Activated CD8-positive, alpha-beta memory T cell treated with anti-CD3 and anti-CD28 coated beads, Interleukin-2, amount 50 U/mL, for 24 hours (primary cell): ENCODE results near the gene SCYL2.
"Not testable (repeated sequence)": the region's sequence is repeated elsewhere in the genome, so short reads cannot be mapped to it uniquely, and the experiment has no call there.

Source experiments
- DNase-seq: peaks from one replicate; pipeline ENCODE4 v3.0.0-alpha.2; 2020; ENCODE audit errors: extremely low read depth

SCYL2 gene

GRCh38 chr12:100324498-100324897 is 57.5 kb downstream of the SCYL2 start:
- DNase-seq = no peak

- no peak for DNase-seq
Measured at GRCh38 chr12:100326208-100326607, 59.2 kb downstream of the SCYL2 start.

DNA sequence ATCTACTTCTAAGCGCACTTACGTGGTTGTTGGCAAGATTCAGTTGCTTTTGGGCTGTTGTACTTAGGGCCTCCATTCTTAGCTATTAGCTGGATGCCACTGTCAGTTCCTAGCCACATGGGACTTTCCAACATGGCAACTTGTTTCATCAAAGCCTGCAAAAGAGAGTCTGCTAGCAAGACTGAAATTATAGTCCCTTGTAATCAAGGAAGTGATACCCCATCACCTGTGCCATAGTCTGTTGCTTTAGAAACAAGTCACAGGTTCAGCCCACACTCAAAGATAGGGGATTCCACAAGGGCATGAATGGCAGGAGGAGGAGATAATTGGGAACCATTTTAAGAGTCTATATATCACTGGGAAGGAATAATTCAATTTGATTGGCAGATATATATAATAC is 62.8 kb downstream of the SCYL2 start:
- no peak for DNase-seq

GRCh38 chr12:100331871-100332270 is 64.9 kb downstream of the SCYL2 start:
- DNase-seq = no peak

GRCh38 chr12:100332852-100333251 is 65.9 kb downstream of the SCYL2 start:
- DNase-seq = no peak

- DNase-seq = no peak
Measured at GRCh38 chr12:100337299-100337698, 70.3 kb downstream of the SCYL2 start.

DNA sequence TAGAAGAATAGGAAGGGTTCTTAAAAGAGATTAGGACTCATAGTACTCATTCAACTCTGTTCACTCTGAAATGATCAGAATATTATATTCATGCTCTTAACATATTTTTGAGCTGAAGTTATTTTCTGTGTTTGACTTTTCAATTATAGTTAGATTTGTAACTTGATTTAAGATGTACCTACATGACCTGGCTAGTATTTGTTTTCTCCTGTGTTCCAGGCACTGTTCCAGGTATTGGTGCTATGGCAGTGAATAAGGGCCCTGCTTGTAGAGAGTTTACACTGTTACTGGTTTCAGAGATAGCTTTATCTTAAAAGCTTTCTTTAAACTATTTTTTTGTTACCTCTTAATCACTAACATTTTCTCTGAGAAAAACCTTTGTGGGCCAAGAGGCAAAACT is 70.8 kb downstream of the SCYL2 start:
- DNase-seq = no peak

- DNase-seq = no peak
Measured at GRCh38 chr12:100339071-100339470, 72.1 kb downstream of the SCYL2 start.

DNA sequence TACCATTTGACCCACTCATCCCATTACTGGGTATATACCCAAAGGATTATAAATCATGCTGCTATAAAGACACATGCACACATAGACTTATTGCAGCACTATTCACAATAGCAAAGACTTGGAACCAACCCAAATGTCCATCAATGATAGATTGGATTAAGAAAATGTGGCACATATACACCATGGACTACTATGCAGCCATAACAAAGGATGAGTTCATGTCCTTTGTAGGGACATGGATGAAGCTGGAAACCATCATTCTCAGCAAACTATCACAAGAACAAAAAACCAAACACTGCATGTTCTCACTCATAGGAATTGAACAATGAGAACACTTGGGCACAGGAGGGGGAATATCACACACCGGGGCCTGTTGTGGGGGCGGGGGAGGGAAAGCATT is 75.9 kb downstream of the SCYL2 start:
- DNase-seq = not testable (repeated sequence)

- DNase-seq = not testable (repeated sequence)
Measured at GRCh38 chr12:100344351-100344750, 77.4 kb downstream of the SCYL2 start.

DNA sequence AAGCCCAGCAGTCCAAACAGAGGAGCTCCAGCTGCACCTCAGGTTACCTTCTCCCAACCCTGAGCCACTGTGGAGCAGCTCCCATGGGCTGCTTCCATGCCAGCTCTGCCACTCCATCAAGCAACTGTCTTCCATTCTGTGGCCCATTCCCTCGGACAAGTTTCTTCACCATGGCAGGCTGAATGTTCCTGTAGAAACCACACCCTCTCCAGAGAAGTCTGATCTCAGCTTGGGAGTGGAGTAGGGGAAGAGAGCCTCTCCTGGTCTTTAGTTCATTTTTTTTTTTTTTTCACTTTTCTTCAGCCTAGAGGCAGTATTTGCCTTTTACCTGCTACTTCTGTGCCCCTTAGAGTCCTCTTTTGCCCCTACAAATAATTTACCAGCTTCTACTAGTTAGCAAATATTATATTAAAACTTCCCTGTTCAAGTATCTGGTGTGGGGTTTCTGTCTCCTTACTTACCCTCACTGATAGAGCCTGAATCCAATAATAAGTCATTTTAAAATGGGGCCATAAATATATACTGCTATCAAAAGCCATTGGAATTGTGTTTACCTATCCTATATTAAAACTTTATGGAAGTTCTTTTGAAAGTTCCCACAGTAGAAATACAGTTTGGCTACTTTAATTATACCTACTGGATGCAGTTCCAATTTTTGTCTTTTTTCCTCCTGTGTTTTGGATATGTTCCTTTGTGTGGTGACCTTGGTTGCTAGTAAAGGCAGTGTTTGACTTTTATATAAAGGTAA is 78.2 kb downstream of the SCYL2 start:
- no peak for DNase-seq

GRCh38 chr12:100346660-100347059 is 79.7 kb downstream of the SCYL2 start:
- no peak for DNase-seq

DNA sequence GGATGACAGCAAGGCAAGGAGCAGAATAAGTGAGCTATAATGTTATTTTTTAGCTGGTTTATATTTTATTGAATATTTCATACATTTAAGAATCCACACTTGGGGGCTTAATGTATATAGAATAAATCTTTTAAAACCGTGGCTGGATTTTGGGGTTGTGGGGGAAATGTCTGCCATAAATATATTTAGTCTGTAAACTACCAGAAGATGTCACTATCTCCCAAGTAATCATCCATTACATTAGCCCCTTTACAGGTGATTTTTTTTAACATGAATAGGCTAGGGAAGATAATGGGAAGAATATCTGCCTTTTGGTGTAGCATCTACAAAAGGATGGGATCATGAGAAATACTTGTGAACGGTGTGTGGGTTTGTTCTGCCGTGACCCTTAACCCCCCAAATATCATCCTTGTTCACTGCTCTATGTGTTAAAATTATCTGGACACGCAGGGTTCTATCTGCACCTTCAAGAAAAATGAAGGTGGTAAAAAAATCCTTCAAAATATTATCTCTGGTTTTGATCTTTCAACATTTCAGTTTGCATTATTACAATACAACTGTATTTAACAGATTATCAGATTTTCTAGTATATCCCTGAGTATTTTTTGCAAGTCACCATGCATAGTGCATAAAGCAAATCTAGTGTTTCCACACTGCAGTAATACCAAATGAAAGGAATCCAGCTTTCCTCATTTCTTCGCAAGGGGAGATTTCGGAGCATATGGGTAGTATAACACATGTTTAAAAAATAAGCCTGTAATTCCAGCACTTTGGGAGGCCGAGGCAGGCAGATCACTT is 81.9 kb downstream of the SCYL2 start:
- DNase-seq = no peak

DNA sequence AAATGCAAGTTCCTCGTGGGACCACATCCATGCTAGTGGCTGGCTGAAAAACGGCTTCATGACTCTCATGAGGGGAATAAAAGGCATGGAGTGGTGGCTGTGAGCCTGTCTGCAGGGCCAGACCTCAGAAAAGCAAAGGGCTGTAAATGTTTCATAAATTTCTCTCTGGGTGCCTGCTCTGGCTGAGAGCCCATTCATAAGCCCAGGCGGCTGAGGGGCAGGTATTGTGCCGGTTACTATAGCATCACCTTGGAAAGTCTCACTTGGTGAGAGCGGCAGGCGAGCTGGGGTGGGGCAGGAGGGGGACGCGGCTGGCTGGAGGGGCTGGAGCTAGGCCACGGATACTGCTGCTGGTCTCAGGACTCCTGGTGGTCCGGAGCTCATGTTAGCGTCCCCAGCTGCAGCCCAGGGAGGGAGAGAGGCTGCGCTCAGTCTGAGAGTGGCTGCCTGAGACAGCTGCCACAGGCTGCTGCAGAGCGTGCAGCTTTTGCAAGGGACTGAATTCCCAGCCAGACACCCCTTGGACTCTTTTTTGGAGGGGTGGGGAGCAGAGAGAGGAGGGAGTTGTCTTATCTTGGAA is 89.8 kb downstream of the SCYL2 start, which contains the start of gene SLC17A8:
Gene SLC17A8 (plus strand): TSS at position 431 of the 580 bp plus-strand sequence. CDS start 318 bp downstream, outside the sequence.
- DNase-seq = no peak

DNA sequence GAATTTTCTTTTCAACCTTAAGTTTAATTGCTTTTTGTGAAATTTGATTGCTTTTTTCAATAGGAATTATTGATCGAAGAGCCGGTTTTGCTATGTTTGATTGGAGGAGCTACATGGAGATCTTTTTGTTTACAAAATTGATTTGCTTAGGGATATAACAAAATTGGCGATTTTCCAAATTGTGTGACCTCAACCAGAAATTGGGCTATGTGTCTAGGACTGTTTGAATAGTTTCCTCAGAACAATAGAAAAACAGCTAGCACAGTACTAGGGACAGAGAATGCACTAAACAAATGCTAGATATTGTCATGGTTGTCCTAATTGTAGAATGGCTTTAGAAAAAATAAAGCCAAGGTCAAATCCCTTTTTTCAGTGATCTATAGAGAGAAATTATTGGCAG is 92.3 kb downstream of the SCYL2 start:
- no peak for DNase-seq

DNA sequence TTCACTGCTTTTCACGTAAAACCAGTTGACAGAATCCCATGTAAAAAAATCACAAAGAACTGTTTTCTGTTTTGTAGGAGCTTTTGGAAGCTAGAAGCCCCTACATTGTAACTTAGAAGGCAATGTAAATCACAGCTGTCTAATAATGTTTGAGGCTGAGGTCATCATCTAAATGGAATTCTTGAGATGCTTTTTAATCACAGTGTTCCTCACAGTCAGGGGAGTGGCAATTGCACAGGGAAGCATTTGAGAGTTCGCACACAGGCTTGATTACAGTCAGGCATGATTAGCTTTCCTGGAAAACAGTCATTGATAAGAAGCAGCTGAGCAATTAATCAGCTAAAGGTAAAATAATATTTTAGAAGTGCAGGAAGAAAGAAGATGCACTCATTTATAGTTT is 92.8 kb downstream of the SCYL2 start:
- no peak for DNase-seq

DNA sequence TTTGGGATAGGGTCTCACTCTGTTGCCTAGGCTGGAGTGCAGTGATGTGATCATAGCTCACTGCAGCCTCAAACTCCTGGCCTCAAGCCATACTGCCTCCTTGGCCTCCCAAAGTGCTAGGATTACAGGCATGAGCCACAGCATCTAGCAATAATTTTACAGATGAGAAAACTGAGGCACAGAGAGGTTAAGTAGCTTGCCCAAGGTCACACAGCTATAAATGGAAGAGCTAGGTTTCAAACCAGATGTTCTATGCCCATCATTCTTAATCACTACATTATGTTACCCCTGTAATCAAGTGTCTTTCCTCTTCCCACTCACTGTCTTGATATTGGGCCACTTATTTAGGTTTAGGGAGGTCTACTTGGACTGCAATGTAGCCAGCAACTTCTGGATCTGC is 93.5 kb downstream of the SCYL2 start:
- no peak for DNase-seq

DNA sequence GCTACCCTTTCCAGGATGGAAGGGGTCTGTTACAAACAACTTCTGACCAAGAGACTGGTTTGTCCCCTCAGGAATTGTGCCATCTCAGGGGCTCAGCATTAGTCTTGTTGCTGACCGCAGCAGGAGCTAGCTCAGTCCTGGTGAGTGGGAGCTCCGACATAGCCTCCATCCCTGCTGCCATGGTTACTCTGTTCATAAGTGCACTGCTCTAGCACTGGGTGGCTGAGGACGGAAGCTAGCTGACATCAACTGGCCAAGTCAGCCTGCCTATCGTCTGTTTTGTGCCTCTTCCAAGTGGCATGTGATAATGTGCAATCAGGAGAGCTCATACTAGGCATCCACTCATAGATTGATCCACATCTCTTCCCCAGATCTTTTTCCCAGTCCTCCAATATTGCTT is 97.3 kb downstream of the SCYL2 start:
- DNase-seq = no peak

GRCh38 chr12:100365411-100365810 is 98.4 kb downstream of the SCYL2 start:
- no peak for DNase-seq

GRCh38 chr12:100368066-100368465 is 101.1 kb downstream of the SCYL2 start:
- no peak for DNase-seq

DNA sequence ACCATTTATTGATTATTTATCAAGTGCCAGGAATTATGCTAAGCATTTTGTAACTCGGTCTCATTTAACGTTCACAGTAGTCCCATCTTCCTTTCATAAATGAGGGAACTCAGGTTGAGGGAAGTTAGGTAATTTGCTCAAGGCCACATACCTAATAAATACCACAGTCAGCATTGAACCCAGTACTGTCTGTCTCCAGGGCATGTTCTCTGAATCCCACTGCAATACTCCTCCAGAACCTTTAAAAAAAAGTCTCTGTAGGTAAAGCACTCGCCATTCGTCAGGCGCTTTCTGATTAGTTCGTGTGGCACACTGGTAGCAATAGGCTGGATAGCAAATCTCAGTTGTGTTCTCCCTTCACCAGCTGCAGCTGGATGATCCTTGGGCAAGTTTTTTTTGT is 104.2 kb downstream of the SCYL2 start:
- DNase-seq = no peak

- no peak for DNase-seq
Measured at GRCh38 chr12:100372853-100373640, 106.1 kb downstream of the SCYL2 start.
